Measurements from ENCODE around the gene DYNC1H1. TPM values are rescaled to one million over a fixed set of nuclear protein-coding genes. Genes with fewer than 3 reads are reported as not detected.

Gene DYNC1H1
- total and polyA plus RNA-seq, 3 donors from 2014 or later, result 313 to 691 (median 538) TPM

- intact Hi-C loops (cut with DNase I; ENCODE audit: low total_unique reads), result no loop called here
- peak overlapping the region; percentile 73 to 87 for H3K4me3 ChIP-seq
- TF ChIP-seq CTCF (IDR thresholded peaks at IDR 0.05) (no peak), POLR2A (IDR thresholded peaks at IDR 0.05) (no peak)
- peaks cover 14% of the 10 kb centered on the region for H3K4me1 ChIP-seq
- no peaks in the 10 kb centered on the region for H3K27me3 ChIP-seq
- no peaks in the 10 kb centered on the region for H3K9me3 ChIP-seq
- no peaks in the 10 kb centered on the region for H3K36me3 ChIP-seq (ENCODE audit: low read depth, missing control alignments)
- DNase-seq, result no peak
- H3K27ac ChIP-seq, result peak overlapping the region; percentile 97 to 98
- 3 to 6% methylated on average over 8 of the region's 8 CpGs for WGBS, 2 donors
Observed at GRCh38 chr14:101947577-101947903, 16.8 kb upstream of the DYNC1H1 start.

GRCh38 chr14:101947904-101948665, 16.3 kb upstream of the DYNC1H1 start:
- 0 to 1% methylated on average over 10 to 53 of the region's 53 CpGs for WGBS, 2 donors
- H3K27me3 ChIP-seq, result no peaks in the 10 kb centered on the region
- peak; percentile 100 for DNase-seq
- H3K27ac ChIP-seq, result peak overlapping the region; percentile 98 to 99
- TF ChIP-seq CTCF (IDR thresholded peaks at IDR 0.05) (no peak), POLR2A (IDR thresholded peaks at IDR 0.05) (peak; percentile 68)
- intact Hi-C loops (cut with DNase I; ENCODE audit: low total_unique reads), result no loop called here
- H3K4me3 ChIP-seq, result peak overlapping the region; percentile 73 to 87
- no peaks in the 10 kb centered on the region for H3K9me3 ChIP-seq
- no peaks in the 10 kb centered on the region for H3K36me3 ChIP-seq (ENCODE audit: low read depth, missing control alignments)
- peaks cover 14% of the 10 kb centered on the region for H3K4me1 ChIP-seq

- H3K4me1 ChIP-seq, result peaks cover 14% of the 10 kb centered on the region
- intact Hi-C loops (cut with DNase I; ENCODE audit: low total_unique reads), result no loop called here
- WGBS, 2 donors, result 4 to 13% methylated on average over 7 to 29 of the region's 29 CpGs
Observed at GRCh38 chr14:101948666-101949216, 15.6 kb upstream of the DYNC1H1 start.

GRCh38 chr14:101950100-101950499, 14.3 kb upstream of the DYNC1H1 start:
- Histone ChIP-seq H3K36me3 (ENCODE audit: low read depth, missing control alignments) (no peaks in the 10 kb centered on the region), H3K27me3 (no peaks in the 10 kb centered on the region), H3K9me3 (no peaks in the 10 kb centered on the region), H3K4me3 (no peak overlapping the region), H3K4me1 (peaks cover 14% of the 10 kb centered on the region), H3K27ac (no peak overlapping the region)
- no peak for TF ChIP-seq CTCF (IDR thresholded peaks at IDR 0.05)
- no peak for TF ChIP-seq POLR2A (IDR thresholded peaks at IDR 0.05)
- intact Hi-C loops (cut with DNase I; ENCODE audit: low total_unique reads), result no loop called here
- no peak for DNase-seq
- WGBS, 2 donors, result 38 to 54% methylated on average over 4 of the region's 4 CpGs

More at GRCh38 chr14:101948666-101949216, 15.6 kb upstream of the DYNC1H1 start:
- TF ChIP-seq POLR2A (IDR thresholded peaks at IDR 0.05) (no peak), CTCF (IDR thresholded peaks at IDR 0.05) (no peak)
- DNase-seq, result no peak
- Histone ChIP-seq H3K36me3 (ENCODE audit: low read depth, missing control alignments) (no peaks in the 10 kb centered on the region), H3K27me3 (no peaks in the 10 kb centered on the region), H3K4me3 (peak overlapping the region; percentile 73 to 87), H3K9me3 (no peaks in the 10 kb centered on the region), H3K27ac (peak overlapping the region; percentile 98 to 99)
